GM21717 (cell line): ENCODE data around the gene KRTAP4-11.
"Not testable (repeated sequence)": the region's sequence is repeated elsewhere in the genome, so short reads cannot be mapped to it uniquely, and the experiment has no call there.

Experiments used
- ATAC-seq: cut with Tn5 transposase; IDR thresholded peaks from one replicate; pipeline ENCODE4 v1.9.1; 2021; ENCODE audit warnings: mild to moderate bottlenecking, moderate library complexity; ENCODE audit not compliant: unreplicated experiment

The KRTAP4-11 gene

GRCh38 chr17:41088760-41089352 lies 29.3 kb downstream of the KRTAP4-11 start:
- not testable (repeated sequence) for ATAC-seq

DNA sequence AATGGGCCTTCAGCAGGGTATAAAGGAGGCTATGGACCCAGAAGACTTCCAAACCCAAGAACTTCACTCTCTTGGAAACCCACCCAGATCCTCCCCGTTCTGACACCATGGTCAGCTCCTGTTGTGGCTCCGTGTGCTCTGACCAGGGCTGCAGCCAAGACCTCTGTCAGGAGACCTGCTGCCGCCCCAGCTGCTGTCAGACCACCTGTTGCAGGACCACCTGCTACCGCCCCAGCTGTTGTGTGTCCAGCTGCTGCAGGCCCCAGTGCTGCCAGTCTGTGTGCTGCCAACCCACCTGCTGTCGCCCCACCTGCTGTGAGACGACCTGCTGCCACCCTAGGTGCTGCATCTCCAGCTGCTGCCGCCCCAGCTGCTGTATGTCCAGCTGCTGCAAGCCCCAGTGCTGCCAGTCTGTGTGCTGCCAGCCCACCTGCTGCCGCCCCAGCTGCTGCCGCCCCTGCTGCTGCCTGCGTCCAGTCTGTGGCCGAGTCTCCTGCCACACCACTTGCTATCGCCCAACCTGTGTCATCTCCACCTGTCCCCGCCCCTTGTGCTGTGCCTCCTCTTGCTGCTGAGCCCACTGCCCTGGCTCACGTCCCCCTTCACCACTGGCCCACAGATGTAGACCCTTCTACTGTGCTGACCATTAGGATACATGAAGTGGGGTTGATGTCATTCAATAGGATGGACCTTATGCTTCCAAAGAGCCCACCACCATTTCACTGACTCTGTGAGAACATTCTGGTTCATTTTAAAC lies 33.9 kb downstream of the KRTAP4-11 start, which contains the start of gene KRTAP4-7:
Gene KRTAP4-7 (plus strand): TSS at position 51 of the 757 bp plus-strand sequence. CDS start 57 bp downstream, at position 108.
- ATAC-seq: not testable (repeated sequence)

DNA sequence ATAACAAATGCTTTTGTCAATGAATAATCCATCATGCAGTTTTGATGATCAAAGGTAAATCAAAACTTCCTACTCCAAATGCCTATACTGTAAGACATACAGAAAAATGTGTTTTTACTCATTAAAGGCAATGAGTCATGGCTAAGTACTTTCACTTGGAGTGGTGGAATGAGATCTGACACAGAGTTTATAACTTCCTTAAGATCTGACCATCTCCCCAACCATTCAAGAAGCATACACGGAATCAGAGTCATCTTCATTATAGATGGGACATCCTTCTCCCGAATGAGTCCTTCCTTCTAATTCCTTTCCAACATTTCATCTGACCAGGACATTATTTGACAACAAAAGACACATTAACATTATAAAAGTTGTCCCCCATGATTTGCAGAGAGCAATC lies 34.7 kb downstream of the KRTAP4-11 start:
- ATAC-seq: not testable (repeated sequence)

DNA sequence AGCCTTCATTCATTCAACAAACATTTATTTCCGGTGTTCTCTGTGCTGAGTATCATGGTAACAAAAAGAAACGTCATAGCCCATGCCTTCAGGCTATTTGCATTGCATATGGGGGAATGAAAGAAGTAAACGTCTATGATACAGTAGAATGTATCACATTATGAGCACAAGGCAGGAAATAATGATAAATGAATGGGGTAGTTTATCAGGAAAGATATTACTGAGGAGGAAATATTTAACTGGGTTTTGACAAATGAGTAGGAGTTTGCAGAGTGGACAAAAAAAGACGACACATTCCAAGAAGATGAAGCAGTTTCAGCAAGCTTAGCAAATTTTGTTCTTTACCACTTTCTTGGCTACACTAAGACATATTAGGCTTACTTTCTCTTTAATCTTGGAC lies 35.5 kb downstream of the KRTAP4-11 start:
- no peak for ATAC-seq

- ATAC-seq: no peak
Measured at GRCh38 chr17:41076788-41077187, 41.4 kb downstream of the KRTAP4-11 start.

- no peak for ATAC-seq
Measured at GRCh38 chr17:41073676-41074075, 44.5 kb downstream of the KRTAP4-11 start.

DNA sequence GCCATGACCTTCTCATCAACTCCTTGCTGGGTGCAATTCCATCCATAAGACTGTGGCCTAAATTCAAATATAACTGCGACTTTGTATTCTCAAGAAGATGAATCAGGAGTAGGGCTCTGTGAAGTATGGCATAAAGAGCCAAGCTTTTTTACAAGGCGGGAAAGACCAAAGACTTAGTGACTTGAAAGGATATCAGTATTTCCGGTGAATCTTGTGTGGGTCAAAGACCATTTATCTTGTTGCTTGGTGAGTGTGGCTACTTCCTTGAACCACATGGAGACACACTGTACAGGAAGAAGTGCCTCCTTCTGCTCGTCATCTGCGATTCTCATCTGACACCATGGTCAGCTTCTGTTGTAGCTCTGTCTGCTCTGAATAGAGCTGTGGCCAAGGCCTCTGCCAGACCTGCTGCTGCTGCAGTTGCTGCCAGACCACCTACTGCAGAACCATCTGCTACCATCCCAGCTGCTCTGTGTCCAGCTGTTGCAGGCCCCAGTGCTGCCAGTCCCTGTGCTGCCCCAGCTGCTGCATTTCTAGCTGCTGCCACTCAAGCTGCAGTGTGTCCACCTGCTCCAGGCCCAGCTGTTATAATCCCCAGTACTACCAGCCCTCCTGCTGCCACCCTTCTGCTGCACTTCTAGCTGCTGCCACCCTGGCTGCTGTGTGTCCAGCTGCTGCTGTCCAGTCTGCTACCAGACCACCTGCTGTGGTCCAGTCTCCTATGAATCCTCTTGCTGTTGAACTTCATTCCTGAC lies 46.4 kb downstream of the KRTAP4-11 start:
- ATAC-seq: no peak

GRCh38 chr17:41069031-41069430 lies 49.1 kb downstream of the KRTAP4-11 start:
- no peak for ATAC-seq

GRCh38 chr17:41067281-41067680 lies 50.9 kb downstream of the KRTAP4-11 start:
- no peak for ATAC-seq
